Stimulated activated CD8-positive, alpha-beta memory T cell treated with anti-CD3 and anti-CD28 coated beads, Interleukin-12 subunit alpha, Interleukin-12 subunit beta, amount 100 ng/mL, for 4 hours (primary cell): ENCODE data around the gene SEMA4D.
A peak's percentile ranks its signal among the peaks of the same experiment; 100 is the strongest.

Experiments used
- DNase-seq: peaks from one replicate; pipeline ENCODE4 v3.0.0-alpha.2; 2020; ENCODE audit warnings: low read depth

Gene SEMA4D

DNA sequence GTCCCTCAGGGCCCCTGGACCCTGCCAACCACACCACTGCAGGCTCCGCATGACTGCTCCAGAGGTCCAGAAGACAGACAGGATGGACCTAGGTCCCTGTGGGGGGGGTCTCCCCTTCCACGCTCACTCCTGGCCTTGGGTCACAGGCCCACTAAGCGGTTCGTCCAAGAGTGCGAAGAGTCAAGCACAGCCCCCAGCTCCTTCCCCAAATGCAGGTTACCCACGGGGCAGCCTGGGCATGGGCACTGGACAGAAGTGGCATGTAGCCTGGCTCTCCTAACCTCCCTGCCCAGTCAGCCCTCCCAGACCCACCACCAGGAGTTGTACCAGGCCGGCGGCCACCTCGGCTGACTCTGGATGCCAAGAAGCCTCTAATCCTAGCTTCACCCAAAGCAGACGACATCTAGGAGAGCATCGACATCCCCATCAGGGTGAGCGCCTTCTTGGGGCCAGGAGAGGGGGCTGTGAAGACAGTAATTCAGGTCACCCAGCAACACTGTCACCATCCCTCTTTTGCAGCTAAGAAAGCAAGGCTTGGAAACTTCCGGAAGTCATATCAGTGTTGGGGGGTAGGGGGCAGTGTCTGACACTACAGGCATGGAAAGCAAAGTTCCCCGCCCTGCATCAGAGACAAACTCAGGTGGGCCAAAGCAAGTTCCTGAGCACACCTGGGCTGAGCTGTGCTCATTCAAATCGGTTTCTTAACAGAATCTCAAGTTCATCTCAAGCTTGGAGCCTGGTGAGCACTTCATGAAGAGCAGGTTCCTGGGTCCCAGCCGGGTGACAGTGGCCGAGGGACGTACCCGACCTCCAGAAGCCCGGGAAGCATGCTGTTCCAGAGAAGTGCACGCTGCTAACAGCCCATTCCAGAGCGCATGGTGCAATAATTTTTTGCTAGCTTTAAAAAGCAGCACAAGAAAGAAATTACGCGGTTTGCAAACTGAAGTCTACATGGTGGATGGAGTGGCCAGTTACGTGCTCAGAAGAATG is 68.7 kb downstream of the SEMA4D start:
- no peak for DNase-seq

DNA sequence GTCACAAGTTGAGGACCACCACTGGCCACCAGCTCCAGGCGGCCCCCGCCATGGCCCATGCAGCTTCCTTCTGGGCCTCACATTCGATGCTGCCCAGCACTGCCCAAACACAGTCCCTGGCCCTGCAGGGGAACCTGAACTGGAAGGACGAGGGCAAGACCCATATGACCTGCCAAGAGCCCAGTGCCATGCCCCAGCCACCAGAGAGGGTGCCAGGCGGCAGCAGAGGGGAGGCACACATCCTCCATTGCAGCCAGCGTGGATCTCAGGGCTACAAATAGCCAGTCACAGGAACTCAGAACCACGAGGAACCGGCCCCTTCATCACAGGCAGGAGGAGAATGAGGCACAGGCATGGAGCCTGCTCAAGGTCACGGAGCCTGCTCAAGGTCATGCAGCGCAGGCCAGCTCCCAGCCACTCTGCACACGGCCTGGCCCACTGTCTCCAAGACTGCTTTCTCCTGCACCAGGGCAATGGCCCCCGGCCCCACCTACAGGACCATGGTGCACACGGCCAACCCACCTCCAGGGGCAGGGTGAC is 69.6 kb downstream of the SEMA4D start:
- DNase-seq, result no peak

GRCh38 chr9:89427621-89428221 is 70.2 kb downstream of the SEMA4D start:
- DNase-seq, result peak; percentile 75

DNA sequence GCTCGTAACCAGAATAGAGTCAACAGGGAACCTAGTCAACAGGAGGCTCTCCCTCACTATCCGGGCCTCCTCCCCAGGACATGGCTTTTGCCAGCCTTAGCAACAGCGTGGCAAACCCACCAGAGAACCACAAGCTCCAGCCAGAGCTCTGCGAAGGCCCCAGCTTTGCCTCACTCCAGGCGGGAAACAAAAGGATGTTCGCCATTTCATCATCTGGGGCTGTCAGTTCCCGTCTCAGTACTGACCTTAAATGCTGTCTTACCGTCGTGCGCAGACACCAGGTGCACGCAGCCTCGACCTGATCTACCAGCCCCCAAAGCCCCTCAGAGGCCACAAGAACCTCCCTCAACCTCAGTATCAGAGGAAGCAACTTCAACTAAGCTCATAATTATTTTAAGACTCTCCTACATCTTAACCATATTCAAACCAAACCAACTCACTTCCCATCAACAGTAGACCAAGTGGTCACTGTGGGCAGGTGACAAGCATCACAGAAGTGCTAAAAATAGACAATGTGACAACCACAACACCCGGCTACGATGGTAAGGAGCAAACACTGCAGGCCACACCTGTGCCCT is 71.4 kb downstream of the SEMA4D start:
- DNase-seq, result no peak

GRCh38 chr9:89425921-89426383 is 72.0 kb downstream of the SEMA4D start:
- no peak for DNase-seq

- no peak for DNase-seq
These were observed 72.7 kb downstream of the SEMA4D start for GRCh38 chr9:89425024-89425805.

DNA sequence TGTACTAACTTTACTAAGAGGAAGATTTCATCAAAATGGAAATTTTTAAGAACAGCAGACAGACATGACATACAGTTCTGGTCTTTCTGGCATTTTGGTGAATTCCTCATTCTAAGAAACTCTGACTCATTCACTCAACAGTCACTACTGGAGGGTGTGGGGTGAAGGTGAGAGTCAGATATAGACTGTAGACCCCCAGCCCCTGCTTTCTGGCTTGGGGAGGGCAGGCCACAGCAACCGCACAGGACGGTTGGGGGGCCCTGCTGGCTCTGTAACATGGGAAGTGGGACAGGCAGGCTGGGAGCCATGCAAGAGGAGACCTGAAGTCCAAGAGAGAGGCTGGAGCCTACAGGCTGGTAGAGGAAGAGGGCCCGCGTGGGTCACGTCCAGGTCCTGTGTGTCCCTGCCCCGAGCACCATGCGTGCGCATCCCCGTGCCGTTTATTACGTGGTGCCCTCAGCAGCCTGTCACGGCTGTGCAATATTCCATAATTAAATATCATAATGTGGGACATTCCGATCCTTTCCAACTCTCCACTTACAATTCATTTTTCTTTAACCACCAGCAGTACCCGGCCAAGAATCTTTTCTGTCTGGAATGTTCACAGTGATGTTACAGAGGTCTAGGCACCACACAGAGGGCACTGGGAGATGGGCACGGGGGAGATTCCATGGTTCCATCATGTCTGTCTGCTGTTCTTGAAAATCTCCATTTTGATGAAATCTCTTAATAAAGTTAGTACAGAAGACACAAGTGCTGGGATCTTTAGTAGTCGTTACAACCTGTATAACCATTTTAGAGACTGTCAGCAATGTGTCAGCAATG is 75.5 kb downstream of the SEMA4D start:
- DNase-seq, result peak; percentile 37

DNA sequence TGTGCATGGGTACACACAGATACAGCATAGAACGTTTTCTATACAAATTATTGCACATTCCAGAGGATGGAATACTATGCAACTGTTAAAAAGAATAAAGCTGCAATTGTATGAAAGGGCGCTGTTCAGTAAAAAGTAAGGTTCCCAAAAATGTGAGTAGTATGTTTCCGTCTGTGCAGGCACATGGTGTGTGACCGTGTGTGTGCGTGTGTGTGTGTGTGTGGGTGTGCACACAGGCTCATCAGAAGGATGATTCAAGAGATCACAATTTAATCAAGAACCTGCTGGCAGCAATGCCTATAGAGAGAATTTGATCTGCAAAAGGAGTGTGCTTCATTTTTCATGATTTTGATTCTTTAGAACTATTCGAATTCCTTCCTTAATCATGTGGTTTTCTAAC is 76.3 kb downstream of the SEMA4D start:
- no peak for DNase-seq

DNA sequence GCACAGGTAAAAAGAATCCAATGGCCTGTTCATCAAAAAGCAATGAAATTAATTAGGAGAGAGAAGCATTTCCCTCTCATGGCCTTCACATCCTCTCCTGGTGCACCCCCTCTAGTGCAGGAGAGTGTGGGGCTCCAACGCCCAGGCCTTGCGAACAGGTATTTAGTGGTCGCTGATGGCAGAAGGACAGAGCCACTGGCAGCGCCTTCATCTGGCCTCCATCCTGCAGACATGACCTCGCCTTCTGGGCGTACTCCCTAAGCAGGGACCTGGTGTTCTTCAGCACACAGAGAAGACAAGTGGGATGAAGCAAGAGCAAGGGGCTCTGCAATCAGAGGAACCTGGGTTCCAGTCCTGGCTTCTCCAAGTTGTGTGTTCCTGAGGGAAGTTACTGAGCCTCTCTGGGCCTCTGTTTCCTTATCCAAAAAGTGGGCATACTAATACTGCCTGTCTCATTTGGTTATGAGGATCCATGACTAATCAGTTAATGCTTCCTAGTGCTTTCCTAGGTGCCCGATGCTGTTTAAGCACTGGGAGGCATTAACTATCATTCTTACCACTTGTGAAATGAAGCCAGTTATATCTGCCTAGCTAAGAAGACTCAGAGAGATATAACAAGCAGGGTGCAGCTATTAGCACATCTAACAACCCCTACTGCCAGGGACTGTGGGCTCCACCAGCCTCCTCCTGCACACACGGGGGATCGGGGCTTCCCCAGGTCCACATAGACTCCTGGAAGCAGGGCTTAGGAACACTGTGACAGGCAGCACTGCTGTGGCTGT is 77.3 kb downstream of the SEMA4D start:
- no peak for DNase-seq

GRCh38 chr9:89419978-89420394 is 77.9 kb downstream of the SEMA4D start:
- no peak for DNase-seq

DNA sequence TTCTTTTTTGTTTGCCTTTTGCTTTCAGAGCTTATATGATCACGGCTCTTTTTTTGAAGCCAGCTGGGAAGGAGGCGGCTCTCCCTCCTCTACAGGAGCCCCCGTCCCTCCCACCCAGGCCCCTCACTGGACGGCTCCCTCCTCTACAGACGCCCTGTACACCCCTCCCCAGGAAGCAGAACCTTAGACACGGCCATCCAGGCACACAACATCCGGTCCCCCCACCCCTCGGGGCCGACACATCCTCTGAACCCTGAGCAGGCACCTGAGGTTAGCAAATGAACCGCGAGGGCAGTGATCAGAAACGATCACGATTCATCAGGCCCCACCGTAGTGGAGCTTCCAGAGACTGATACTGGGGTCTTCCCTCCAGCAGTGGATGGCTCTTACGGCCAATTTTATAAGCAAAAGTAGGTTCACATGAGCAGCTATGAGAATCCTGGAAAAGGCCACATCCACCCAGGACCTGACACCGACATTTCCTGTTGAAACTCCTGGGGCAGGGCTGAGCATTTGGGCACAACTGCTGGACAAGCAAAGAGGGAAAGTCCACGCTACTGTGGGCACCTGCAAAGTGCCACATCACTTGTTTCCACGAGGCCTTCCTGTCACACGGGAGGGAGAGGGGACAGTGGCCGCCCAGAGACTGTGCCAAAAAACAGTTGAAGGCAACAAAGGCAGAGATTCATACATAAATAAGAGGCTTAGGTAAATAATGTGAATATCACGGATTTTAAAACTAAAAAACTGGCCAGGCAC is 78.9 kb downstream of the SEMA4D start:
- DNase-seq, result peak; percentile 56

GRCh38 chr9:89418474-89418845 is 79.5 kb downstream of the SEMA4D start:
- no peak for DNase-seq

DNA sequence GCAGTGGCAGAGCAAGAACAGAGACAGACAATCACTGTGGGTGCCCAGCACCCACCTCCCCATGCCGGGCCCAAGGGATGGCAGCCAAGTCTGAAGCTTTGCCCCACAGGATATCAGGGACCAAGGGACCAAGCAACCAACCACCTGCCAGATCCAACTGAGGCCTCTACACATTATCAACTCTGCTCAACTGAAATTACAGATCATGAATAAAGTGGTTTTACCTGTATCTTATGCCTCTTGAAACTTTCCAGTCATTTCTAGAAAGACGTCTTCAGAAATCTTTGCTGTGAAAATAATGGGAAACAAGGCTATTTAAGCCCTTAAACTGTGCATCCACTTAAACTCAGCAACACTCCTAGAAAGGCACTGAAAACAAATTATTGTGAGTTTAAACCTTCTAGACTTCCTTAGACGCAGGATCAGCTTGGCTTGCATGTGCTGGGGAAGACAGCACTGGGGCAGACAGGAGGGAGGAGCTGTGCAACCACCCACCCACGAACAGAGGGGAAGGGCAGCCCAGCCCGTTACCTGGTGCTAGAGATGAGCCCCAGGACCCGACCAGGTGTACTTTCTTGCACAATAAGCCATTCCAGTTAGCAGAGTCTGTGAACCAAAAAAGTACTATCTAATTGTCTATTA is 80.0 kb downstream of the SEMA4D start:
- DNase-seq, result no peak

- DNase-seq, result no peak
These were observed 83.1 kb downstream of the SEMA4D start for GRCh38 chr9:89414670-89415324.

DNA sequence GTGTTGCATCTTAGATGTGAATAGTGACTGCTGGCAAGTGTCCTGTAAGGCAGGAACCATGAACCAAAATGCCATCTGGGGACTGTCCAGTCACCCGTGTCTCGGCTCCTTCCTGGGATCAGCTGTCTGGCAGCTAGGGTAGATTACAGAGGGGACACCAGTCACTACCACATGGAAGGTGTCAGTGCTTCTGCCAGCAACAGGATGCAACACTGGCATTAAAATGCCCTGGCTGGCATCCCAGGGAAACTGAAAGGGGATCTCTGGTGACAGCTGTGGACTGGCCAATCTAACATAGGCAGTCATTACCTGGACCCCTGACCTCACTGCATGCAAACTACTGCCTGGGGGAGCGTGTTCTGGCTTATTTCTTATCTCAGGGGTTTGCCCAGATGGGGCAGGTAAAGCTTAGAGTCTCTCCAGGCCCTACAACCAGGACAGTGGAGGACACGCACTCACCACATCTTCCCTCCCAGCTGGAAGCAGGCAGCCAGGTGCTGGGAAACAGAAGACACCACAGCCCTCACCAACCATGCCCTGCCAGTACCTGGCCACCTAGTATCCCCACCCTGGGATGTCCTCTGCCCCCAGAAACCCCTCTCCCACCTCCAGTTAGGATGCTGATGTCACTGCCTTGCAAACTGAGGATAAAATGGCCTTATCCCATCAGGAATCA is 83.8 kb downstream of the SEMA4D start:
- DNase-seq, result no peak

- no peak for DNase-seq
These were observed 85.0 kb downstream of the SEMA4D start for GRCh38 chr9:89412951-89413350.

- DNase-seq, result no peak
These were observed 85.4 kb downstream of the SEMA4D start for GRCh38 chr9:89412541-89412940.

- DNase-seq, result no peak
These were observed 86.2 kb downstream of the SEMA4D start for GRCh38 chr9:89411759-89412158.
